ENCODE measurements around the gene NCOA1. TPM values are rescaled to one million over a fixed set of nuclear protein-coding genes. Genes with fewer than 3 reads are reported as not detected.
"Not testable (repeated sequence)": the region's sequence is repeated elsewhere in the genome, so short reads cannot be mapped to it uniquely, and the experiment has no call there.

NCOA1 gene
- total and polyA plus RNA-seq, 2 of the 4 experiments (the other 2 are of a cell fraction), result 6.7 to 11.3 TPM

DNA sequence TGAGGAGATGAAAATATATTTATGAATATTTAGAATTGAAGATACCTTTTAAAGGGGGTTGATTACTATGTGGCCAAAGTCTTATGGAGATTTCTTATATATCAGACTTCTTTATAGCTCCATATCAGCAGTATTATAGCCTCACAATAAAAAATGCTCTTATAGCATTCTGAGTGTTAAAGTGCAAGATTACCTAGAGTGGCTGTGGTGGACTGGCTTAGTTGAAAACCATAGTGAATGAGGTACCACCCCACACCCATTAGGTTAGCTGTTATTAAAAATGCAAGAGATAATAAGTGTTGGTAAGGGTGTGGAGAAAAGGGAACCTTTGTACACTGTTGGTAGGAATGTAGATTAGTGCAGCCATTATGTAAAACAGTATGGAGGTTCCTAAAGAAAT is 39.7 kb downstream of the NCOA1 start:
- no peak overlapping the region for H4K5ac ChIP-seq (ENCODE audit: low read depth, low read length)
- H3K9ac ChIP-seq (ENCODE audit: low read depth, low read length), result no peak overlapping the region
- TF ChIP-seq, protein P1, sequence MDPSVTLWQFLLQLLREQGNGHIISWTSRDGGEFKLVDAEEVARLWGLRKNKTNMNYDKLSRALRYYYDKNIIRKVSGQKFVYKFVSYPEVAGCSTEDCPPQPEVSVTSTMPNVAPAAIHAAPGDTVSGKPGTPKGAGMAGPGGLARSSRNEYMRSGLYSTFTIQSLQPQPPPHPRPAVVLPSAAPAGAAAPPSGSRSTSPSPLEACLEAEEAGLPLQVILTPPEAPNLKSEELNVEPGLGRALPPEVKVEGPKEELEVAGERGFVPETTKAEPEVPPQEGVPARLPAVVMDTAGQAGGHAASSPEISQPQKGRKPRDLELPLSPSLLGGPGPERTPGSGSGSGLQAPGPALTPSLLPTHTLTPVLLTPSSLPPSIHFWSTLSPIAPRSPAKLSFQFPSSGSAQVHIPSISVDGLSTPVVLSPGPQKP (IDR thresholded peaks at IDR 0.05; ENCODE audit: borderline replicate concordance, low read depth, low read length), result no peak
- no peak for TF ChIP-seq CHD1 (IDR thresholded peaks at IDR 0.05; ENCODE audit: low read depth, low read length)
- no peak overlapping the region for H2AK5ac ChIP-seq (ENCODE audit: low read depth, low read length)
- no peak overlapping the region for H3K4me2 ChIP-seq (ENCODE audit: low read depth, low read length)
- H3K4me1 ChIP-seq (ENCODE audit: control insufficient read depth, insufficient read depth, low read length), result no peaks in the 10 kb centered on the region
- no peak overlapping the region for H3K4ac ChIP-seq (ENCODE audit: low read depth, low read length)
- ChIA-PET POLR2A (ENCODE audit: unreplicated experiment) (no interaction called here), CTCF (interaction anchor here (1.6 kb wide), 1 partner anchor 10 kb away, joined by 4 read pairs; no protein-coding TSS in a partner anchor)
- no peaks in the 10 kb centered on the region; the same call in 1 of the 2 replicates for H4K20me1 ChIP-seq (ENCODE audit: insufficient read depth, low read length)
- no peak overlapping the region for H3K23ac ChIP-seq (ENCODE audit: low read depth, low read length)
- H3K36me3 ChIP-seq (ENCODE audit: control insufficient read depth, insufficient read depth, low read length), result no peaks in the 10 kb centered on the region
- intact Hi-C loops (cut with micrococcal nuclease), result no loop called here
- no peaks in the 10 kb centered on the region for H3K9me1 ChIP-seq (ENCODE audit: insufficient read depth, low read length)
- no peak overlapping the region for H2BK20ac ChIP-seq (ENCODE audit: low read depth, low read length)
- no peak overlapping the region for H3K27ac ChIP-seq (ENCODE audit: insufficient read depth, low read length)
- no TSS peak for BruUV-seq (replicated peaks)
- no peak overlapping the region for H4K91ac ChIP-seq (ENCODE audit: insufficient read depth, low read depth, low read length)
- no peaks in the 10 kb centered on the region for H3K27me3 ChIP-seq (ENCODE audit: control insufficient read depth, insufficient read depth, low read length)
- no peak overlapping the region for H4K8ac ChIP-seq (ENCODE audit: low read depth in 2 of 2, low read length in 2 of 2)
- H2BK5ac ChIP-seq (ENCODE audit: low read depth, low read length, poor library complexity, severe bottlenecking), result no peak overlapping the region
- in situ Hi-C loops (cut with MboI; ENCODE audit: low sequenced_read_pairs), result no loop called here
- no peak overlapping the region for H3K14ac ChIP-seq (replicated peaks; ENCODE audit: low read depth, low read length)
- H3K4me3 ChIP-seq (ENCODE audit: insufficient read depth, low read depth, low read length), result no peak overlapping the region
- peaks cover 2% of the 10 kb centered on the region; the same call in 1 of the 2 replicates for H3K9me3 ChIP-seq (ENCODE audit: control insufficient read depth, insufficient read depth, low read length)
- no peak overlapping the region for H2BK15ac ChIP-seq (ENCODE audit: low read depth, low read length)
- DNase-seq (no peak), ATAC-seq (ENCODE audit: low read depth) (no peak)
- H3K18ac ChIP-seq (ENCODE audit: low read depth, low read length), result no peak overlapping the region
- H2AK9ac ChIP-seq (replicated peaks; ENCODE audit: low read depth, low read length, poor library complexity), result no peak overlapping the region
- H3K79me1 ChIP-seq (ENCODE audit: low read depth in 1 of 2, low read length in 2 of 2), result peaks cover 7 to 8% of the 10 kb centered on the region in 2 experiments; a peak in 2 of 4 replicates
- dilution Hi-C loops (cut with HindIII; ENCODE audit: low sequenced_read_pairs, unreplicated experiment), result no loop called here
- no peak overlapping the region for H3K56ac ChIP-seq (ENCODE audit: extremely low read depth, insufficient read depth, low read length)
- no peak overlapping the region for H2AFZ ChIP-seq (replicated peaks; ENCODE audit: low read length, poor library complexity)
- H2BK120ac ChIP-seq (ENCODE audit: low read depth, low read length), result no peak overlapping the region

DNA sequence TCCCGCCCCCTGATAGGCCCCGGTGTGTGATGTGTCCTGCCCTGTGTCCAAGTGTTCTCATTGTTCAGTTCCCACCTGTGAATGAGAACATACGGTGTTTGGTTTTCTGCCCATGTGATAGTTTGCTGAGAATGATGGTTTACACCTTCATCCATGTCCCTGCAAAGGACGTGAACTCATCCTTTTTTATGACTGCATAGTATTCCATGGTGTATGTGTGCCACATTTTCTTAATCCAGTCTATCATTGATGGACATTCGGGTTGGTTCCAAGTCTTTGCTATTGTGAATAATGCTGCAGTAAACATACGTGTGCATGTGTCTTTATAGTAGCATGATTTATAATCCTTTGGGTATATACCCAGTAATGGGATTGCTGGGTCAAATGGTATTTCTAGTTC is 40.6 kb downstream of the NCOA1 start:
- H2AFZ ChIP-seq (replicated peaks; ENCODE audit: low read length, poor library complexity); ATAC-seq (ENCODE audit: low read depth); H4K20me1 ChIP-seq (ENCODE audit: insufficient read depth, low read length); H3K4me1 ChIP-seq (ENCODE audit: control insufficient read depth, insufficient read depth, low read length); intact Hi-C loops (cut with micrococcal nuclease); H3K79me1 ChIP-seq (ENCODE audit: low read depth in 1 of 2, low read length in 2 of 2); BruUV-seq (replicated peaks); H3K18ac ChIP-seq (ENCODE audit: low read depth, low read length); H3K23ac ChIP-seq (ENCODE audit: low read depth, low read length); H2AK5ac ChIP-seq (ENCODE audit: low read depth, low read length); H2BK5ac ChIP-seq (ENCODE audit: low read depth, low read length, poor library complexity, severe bottlenecking); H4K8ac ChIP-seq (ENCODE audit: low read depth in 2 of 2, low read length in 2 of 2); H3K4me2 ChIP-seq (ENCODE audit: low read depth, low read length); H3K56ac ChIP-seq (ENCODE audit: extremely low read depth, insufficient read depth, low read length); H2AK9ac ChIP-seq (replicated peaks; ENCODE audit: low read depth, low read length, poor library complexity); CTCF ChIA-PET; H3K14ac ChIP-seq (replicated peaks; ENCODE audit: low read depth, low read length); DNase-seq; H3K9ac ChIP-seq (ENCODE audit: low read depth, low read length); POLR2A ChIA-PET (ENCODE audit: unreplicated experiment); H3K27me3 ChIP-seq (ENCODE audit: control insufficient read depth, insufficient read depth, low read length); H3K9me3 ChIP-seq (ENCODE audit: control insufficient read depth, insufficient read depth, low read length); in situ Hi-C loops (cut with MboI; ENCODE audit: low sequenced_read_pairs); H3K4ac ChIP-seq (ENCODE audit: low read depth, low read length); H3K4me3 ChIP-seq (ENCODE audit: insufficient read depth, low read depth, low read length); H2BK15ac ChIP-seq (ENCODE audit: low read depth, low read length); H3K27ac ChIP-seq (ENCODE audit: insufficient read depth, low read length); H4K91ac ChIP-seq (ENCODE audit: insufficient read depth, low read depth, low read length); H3K36me3 ChIP-seq (ENCODE audit: control insufficient read depth, insufficient read depth, low read length); H3K9me1 ChIP-seq (ENCODE audit: insufficient read depth, low read length); H4K5ac ChIP-seq (ENCODE audit: low read depth, low read length); H2BK120ac ChIP-seq (ENCODE audit: low read depth, low read length); H2BK20ac ChIP-seq (ENCODE audit: low read depth, low read length); dilution Hi-C loops (cut with HindIII; ENCODE audit: low sequenced_read_pairs, unreplicated experiment): not testable (repeated sequence)
- no CpG with 5 or more reads among the region's 6 CpGs for WGBS, 2 experiments (ENCODE audit: extremely low coverage in 2 of 2, insufficient read length in 1 of 2)

Measured in IMR-90 (cell line).